GM12872 (cell line): Measurements from ENCODE around the gene GOT1.

Experiments
- TF ChIP-seq, protein P1 (sequence below): IDR thresholded peaks from 3 replicates; pipeline ENCODE4 v1.5.1; 2011; ENCODE audit warnings: low read depth, mild to moderate bottlenecking, low read length, moderate library complexity; ENCODE audit not compliant: insufficient read depth

GOT1 gene

DNA sequence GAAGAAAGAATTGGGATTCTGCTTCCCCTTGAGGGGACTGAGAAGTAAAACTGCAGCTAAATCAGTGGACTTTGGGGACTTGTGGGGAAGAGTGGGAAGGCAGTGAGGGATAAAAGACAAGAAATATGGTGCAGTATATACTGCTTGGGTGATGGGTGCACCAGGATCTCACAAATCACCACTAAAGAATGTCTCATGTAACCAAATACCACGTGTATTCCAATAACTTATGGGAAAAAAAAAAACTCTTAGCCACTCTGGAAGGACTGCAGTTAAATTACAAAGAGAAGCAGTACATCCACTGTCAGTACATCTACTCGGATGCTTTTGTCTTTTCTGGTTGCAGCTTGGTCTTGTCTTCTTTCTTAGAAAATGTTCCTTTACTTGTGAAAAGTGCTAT is 27.4 kb upstream of the GOT1 start:
- TF ChIP-seq, protein P1, sequence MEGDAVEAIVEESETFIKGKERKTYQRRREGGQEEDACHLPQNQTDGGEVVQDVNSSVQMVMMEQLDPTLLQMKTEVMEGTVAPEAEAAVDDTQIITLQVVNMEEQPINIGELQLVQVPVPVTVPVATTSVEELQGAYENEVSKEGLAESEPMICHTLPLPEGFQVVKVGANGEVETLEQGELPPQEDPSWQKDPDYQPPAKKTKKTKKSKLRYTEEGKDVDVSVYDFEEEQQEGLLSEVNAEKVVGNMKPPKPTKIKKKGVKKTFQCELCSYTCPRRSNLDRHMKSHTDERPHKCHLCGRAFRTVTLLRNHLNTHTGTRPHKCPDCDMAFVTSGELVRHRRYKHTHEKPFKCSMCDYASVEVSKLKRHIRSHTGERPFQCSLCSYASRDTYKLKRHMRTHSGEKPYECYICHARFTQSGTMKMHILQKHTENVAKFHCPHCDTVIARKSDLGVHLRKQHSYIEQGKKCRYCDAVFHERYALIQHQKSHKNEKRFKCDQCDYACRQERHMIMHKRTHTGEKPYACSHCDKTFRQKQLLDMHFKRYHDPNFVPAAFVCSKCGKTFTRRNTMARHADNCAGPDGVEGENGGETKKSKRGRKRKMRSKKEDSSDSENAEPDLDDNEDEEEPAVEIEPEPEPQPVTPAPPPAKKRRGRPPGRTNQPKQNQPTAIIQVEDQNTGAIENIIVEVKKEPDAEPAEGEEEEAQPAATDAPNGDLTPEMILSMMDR, result no peak

DNA sequence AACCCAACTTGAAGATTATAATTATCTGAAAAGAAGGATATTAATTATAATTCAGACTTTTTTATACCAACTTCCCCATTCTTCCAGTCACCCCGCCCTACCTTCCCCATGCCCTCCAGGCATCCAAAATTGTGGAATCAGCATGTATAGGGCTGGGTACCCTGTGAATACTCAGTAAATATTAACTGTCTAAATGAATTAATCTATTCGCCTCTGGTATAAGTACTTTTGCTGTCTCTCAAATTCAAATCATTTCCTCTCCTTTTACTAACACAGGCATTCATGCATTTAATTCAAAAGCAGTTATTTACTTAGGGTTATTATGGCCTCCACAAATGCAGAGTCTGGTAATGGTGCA is 26.5 kb upstream of the GOT1 start:
- TF ChIP-seq, protein P1, result no peak

DNA sequence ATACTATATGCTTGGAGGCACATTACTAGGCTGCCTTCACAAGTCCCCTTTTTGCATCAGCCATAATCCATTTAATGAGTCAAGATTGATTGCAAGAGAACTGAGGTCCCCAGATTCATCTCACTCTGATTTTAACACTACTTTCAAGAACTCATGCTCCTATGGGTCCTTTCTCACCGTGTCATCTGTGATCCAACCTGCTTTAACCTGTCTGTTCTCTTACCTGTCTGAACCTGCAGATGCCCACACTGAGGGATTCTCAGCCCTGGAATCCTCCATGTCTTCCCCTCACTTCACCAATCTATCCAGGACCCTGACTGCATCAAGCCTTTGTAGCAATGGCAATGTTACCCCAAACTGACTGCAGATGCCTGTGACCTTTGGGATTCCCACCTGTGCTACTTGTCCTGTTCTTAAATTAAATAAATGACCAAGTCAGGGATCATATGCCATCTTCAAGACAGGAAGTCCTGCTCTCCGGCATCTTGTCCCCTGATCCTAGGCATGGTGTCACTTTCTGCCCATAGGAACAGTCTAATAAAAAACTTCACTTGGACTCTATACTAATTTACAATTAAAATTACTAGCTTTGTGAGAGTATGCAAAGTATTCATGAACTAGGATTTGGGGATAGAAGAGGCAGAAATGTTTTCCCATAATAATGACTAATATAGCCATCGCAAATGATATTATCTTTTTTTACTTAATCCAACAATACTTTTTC is 25.9 kb upstream of the GOT1 start:
- TF ChIP-seq, protein P1, result no peak

DNA sequence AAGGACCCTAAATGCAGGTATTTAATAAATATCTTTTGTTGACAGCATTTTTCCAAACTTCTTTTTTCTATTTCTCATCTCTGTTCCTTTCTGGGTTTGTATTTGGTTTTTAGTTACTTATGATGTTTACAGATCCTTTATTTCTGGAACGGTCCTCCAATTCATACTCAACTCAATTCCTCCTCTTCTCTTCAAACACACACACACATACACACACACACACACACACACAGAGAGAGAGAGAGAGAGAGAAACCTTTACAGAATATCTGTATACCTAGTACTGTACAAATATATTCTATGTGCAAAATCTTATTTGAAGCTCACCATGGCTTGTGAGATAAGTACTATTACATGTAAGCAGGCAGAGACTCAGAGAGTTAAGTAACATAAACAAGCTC is 21.6 kb upstream of the GOT1 start:
- TF ChIP-seq, protein P1, result no peak

DNA sequence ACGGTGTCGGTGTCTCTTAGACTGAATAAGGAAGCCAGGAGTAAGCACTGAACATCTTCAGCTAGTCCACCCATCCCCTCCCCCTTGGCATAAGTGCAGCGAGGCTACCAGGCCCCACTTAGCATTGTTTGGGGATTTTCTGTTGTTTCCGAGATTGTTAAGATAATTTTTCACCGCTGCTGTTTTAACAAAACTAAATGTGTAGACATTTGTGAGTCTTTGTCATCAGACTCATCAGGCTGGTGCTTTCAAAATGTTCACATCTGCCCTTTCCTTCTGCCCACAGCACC is 21.0 kb upstream of the GOT1 start:
- TF ChIP-seq, protein P1, result no peak

DNA sequence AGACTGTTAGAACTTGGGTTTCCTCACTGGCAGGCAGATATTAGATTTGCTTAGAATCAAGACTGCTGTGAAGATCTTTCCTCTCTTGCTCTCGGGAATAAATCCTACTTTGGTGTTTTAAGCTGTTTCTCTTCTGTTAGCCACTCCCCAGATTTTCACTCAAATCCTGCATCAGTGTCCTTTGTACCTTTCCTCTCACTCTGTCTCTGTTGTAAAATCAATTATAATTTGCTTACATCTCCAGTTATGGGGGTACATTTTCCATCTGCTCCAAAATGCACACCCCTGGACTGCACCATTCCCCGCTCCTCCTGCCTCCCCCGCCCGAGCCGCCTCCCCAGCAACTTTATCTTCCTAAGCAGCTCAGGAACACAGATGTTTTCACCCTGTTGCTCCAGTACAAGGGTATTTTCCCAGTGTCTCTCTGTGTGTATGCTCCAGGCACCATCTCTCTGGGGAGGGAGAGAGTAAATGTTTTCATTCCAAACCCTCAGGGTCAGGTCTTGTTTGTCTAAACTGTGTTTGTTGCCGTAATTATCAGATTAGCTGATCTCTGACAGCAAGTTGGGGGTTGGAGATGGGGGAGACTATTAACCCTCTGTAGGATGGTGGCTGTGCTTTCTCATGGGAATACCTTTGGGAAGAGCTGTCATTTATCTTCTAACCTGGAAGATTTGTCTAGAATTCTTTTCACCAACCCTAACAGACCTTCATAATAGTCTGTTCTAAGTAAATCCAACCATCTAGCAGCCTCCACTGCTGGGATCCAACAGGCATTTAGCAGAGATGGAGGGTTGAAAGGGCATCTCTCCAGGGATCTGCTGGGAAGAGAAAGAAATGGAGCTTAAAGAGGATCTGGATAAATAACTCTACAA is 20.4 kb upstream of the GOT1 start:
- TF ChIP-seq, protein P1, result no peak

DNA sequence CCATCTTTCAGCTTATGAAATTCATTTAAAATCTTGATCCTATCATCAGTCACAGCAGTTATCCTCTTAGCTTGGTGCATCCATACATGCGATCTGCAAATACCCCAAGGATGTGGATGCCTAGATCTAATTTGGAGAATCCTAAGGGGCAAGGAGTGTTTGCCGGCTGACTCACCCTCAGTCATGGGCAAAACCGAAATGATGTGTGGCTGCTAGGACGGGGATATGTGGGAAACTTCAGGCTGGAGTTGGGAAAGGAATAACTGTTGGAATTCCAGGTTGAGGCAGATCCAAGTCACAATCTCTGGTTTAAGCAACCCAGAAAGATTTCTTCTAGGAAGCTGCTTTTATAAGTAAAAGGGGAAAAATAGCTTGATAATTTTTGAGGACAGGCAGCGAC is 19.7 kb upstream of the GOT1 start:
- TF ChIP-seq, protein P1, result no peak
